Breast epithelium (tissue), 4 donors: Measurements from ENCODE around the gene SORCS3. TPM values are rescaled to one million over a fixed set of nuclear protein-coding genes. Genes with fewer than 3 reads are reported as not detected.

ENCODE experiments used
- DNase-seq, 2 donors: peaks; one replicate each; pipeline ENCODE4 v3.0.0-alpha.2; 2019; ENCODE audit warnings: low spot score in 2 of 2
- H3K27ac ChIP-seq, 2 donors: fragments of 200-600 bp; sonication (generic) in 1 of 2; one replicate each; pipeline ENCODE4 v1.5.1; 2016 to 2019; ENCODE audit warnings: mild to moderate bottlenecking in 1 of 2
- H3K27me3 ChIP-seq, 2 donors: fragments of 200-600 bp; sonication (generic) in 1 of 2; one replicate each; pipeline versions ENCODE4 v1.5.1 to v1.6.0; 2017 to 2019; ENCODE audit warnings: control low read depth in 1 of 2, mild to moderate bottlenecking in 1 of 2
- H3K36me3 ChIP-seq: fragments of 200-600 bp; one replicate; pipeline ENCODE4 v1.5.1; 2019
- H3K4me1 ChIP-seq, 2 donors: fragments of 200-600 bp; sonication (generic); one replicate each; pipeline ENCODE4 v1.5.1; 2016 to 2019; ENCODE audit warnings: control low read depth in 1 of 2
- H3K4me3 ChIP-seq, 3 donors: fragments of 200-600 bp; sonication (generic); 1 replicate in 2 of 3; 2 replicates in 1 of 3; pipeline ENCODE4 v1.5.1; 2016 to 2019; ENCODE audit warnings: mild to moderate bottlenecking in 3 of 3, moderate library complexity in 2 of 3
- H3K9me3 ChIP-seq, 2 donors: fragments of 200-600 bp; sonication (generic) in 1 of 2; one replicate each; pipeline ENCODE4 v1.5.1; 2016 to 2019; ENCODE audit warnings: control low read depth in 1 of 2
- POLR2A ChIP-seq: fragments of 450-650 bp; IDR thresholded peaks from one replicate; pipeline ENCODE4 v1.6.1; 2016; ENCODE audit warnings: antibody characterized with exemption, mild to moderate bottlenecking, moderate library complexity
- POLR2AphosphoS5 ChIP-seq, 3 donors: sonication (generic); formaldehyde crosslinking; IDR thresholded peaks; one replicate each; pipeline ENCODE4 v1.6.1; 2017; ENCODE audit warnings: antibody characterized with exemption in 3 of 3
- intact Hi-C: fragments of 100-400 bp; cut with DNase I; formaldehyde crosslinking; loops from one replicate; pipeline ENCODE4 v1.15.1; 2023; ENCODE audit warnings: low total_unique reads
- total RNA-seq, 3 donors: library from RNA; depleted of rRNA; stranded (reverse); fragments of >200 nt; gene quantifications; one replicate each; pipeline ENCODE4 v1.1.0, GENCODE V29; 2016
- TF ChIP-seq, protein P1 (sequence below), 3 donors: fragments of 450-650 bp; IDR thresholded peaks; one replicate each; pipeline ENCODE4 v1.5.1; 2016 to 2017; ENCODE audit warnings: antibody characterized with exemption in 3 of 3, mild to moderate bottlenecking in 3 of 3, moderate library complexity in 3 of 3

Gene SORCS3
- total RNA-seq, 3 donors from 2014 or later: under 0.01 to 0.16 TPM; not detected in 1

DNA sequence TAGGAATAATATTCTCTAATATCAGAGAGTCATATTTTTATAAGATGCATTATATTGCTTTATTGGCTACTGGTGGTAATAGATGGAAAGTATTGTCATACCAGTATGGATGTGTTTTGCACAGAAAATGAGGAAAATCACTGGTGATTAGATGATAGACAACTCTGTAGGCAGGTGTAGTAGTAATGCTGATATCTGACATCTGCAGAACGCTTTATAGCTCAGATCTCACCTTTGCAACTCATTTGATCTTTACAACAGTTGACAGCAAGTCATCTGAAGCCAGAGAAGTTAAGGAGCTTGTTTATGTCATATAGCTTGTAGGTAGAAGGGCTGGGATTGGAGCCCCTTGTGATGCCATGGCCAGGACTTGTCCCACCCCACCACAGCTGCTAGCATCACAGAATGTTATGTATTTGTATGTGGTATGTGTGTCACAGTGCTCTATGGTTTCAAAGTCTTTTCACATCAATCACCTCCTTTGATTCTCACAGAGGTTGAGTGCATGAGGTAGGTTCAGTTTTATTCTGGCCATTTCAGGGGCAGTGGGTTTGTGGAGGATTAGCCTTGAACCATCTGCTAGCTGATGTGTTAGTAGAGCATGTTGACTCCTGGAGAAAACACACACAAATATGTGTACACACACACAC, 140.0 kb downstream of the SORCS3 start:
- TF ChIP-seq POLR2AphosphoS5 (IDR thresholded peaks at IDR 0.05): no peak
- TF ChIP-seq, protein P1, sequence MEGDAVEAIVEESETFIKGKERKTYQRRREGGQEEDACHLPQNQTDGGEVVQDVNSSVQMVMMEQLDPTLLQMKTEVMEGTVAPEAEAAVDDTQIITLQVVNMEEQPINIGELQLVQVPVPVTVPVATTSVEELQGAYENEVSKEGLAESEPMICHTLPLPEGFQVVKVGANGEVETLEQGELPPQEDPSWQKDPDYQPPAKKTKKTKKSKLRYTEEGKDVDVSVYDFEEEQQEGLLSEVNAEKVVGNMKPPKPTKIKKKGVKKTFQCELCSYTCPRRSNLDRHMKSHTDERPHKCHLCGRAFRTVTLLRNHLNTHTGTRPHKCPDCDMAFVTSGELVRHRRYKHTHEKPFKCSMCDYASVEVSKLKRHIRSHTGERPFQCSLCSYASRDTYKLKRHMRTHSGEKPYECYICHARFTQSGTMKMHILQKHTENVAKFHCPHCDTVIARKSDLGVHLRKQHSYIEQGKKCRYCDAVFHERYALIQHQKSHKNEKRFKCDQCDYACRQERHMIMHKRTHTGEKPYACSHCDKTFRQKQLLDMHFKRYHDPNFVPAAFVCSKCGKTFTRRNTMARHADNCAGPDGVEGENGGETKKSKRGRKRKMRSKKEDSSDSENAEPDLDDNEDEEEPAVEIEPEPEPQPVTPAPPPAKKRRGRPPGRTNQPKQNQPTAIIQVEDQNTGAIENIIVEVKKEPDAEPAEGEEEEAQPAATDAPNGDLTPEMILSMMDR (IDR thresholded peaks at IDR 0.05): no peak
- no peak for TF ChIP-seq POLR2A
- Histone ChIP-seq H3K9me3 (no peaks in the 10 kb centered on the region), H3K27ac (no peak overlapping the region), H3K27me3 (peaks cover 0 to 5% of the 10 kb centered on the region in 2 donors), H3K4me3 (no peak overlapping the region), H3K4me1 (no peaks in the 10 kb centered on the region), H3K36me3 (no peaks in the 10 kb centered on the region)
- DNase-seq: no peak
- intact Hi-C loops: no loop called here

DNA sequence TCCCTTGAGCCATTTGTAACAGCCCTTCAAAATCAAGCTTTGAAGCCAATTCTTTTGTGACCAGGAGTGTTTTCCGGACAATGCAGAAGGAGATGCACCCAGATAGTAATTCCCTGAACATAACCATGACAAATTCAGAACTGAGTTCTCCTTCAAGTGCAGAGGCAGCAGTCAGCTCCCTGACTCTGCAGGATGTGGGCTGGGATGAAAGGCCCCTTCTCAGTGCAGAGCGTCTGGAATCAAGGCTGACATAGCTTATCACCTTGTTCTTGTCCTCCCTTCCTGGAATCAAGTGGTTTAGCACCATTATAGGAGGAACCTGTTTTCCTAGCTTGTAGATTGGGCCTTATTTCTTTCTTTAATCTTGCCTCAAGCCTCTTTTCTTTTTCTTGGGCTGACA, 143.4 kb downstream of the SORCS3 start:
- no peak for DNase-seq
- H3K4me3 ChIP-seq: no peak overlapping the region
- H3K4me1 ChIP-seq: no peaks in the 10 kb centered on the region
- TF ChIP-seq, protein P1 (IDR thresholded peaks at IDR 0.05): no peak
- TF ChIP-seq POLR2AphosphoS5 (IDR thresholded peaks at IDR 0.05) (no peak), POLR2A (no peak)
- intact Hi-C loops: no loop called here
- no peaks in the 10 kb centered on the region for H3K9me3 ChIP-seq
- H3K27ac ChIP-seq: no peak overlapping the region
- no peaks in the 10 kb centered on the region for H3K36me3 ChIP-seq
- peaks cover 0 to 5% of the 10 kb centered on the region in 2 donors for H3K27me3 ChIP-seq

DNA sequence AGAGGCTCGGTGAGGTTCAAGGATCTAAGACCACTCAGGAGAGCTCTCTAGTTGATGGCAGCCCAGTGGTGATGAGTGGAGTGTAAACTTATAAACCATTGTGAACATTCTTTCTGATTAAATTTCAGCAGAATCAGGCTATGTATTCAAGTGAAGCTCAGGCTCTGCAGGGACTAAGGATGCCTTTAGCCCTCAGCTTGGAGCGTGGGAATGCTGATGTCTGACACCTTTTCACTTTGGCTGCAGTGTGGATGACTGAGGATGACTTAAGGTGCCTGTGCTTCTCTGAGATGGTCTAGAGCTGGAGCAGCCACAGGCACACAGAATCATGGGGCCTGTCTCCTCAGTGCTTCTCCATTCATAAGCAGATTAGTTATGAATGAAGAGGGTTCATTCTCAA, 150.4 kb downstream of the SORCS3 start:
- intact Hi-C loops: no loop called here
- Histone ChIP-seq H3K4me1 (no peaks in the 10 kb centered on the region), H3K4me3 (no peak overlapping the region), H3K9me3 (no peaks in the 10 kb centered on the region), H3K27ac (no peak overlapping the region), H3K27me3 (no peaks in the 10 kb centered on the region), H3K36me3 (no peaks in the 10 kb centered on the region)
- TF ChIP-seq POLR2AphosphoS5 (IDR thresholded peaks at IDR 0.05): no peak
- TF ChIP-seq, protein P1 (IDR thresholded peaks at IDR 0.05): no peak
- no peak for TF ChIP-seq POLR2A
- DNase-seq: no peak

DNA sequence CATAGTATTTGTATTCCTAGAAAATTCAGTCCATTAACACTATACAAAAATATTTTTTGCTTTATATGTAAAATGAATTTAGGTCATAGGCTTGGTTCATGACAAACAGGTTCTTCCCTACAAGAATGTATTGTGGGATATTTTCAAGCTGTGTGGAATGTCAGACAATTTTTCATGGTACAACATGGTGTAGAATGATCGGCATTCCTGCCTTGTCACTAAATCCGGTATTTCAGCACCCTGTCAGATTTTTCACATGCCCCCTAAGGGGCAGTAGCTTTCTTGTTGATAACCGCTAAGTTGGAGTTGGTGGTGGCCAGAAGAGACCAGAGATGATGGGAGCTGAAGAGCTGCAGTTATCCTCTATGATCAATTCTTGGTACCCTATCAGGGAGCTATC, 154.3 kb downstream of the SORCS3 start:
- Histone ChIP-seq H3K4me1 (no peaks in the 10 kb centered on the region), H3K9me3 (no peaks in the 10 kb centered on the region), H3K27ac (no peak overlapping the region), H3K27me3 (no peaks in the 10 kb centered on the region), H3K36me3 (no peaks in the 10 kb centered on the region), H3K4me3 (no peak overlapping the region)
- intact Hi-C loops: no loop called here
- TF ChIP-seq, protein P1 (IDR thresholded peaks at IDR 0.05): no peak
- TF ChIP-seq POLR2A: no peak
- no peak for TF ChIP-seq POLR2AphosphoS5 (IDR thresholded peaks at IDR 0.05)
- DNase-seq: no peak

DNA sequence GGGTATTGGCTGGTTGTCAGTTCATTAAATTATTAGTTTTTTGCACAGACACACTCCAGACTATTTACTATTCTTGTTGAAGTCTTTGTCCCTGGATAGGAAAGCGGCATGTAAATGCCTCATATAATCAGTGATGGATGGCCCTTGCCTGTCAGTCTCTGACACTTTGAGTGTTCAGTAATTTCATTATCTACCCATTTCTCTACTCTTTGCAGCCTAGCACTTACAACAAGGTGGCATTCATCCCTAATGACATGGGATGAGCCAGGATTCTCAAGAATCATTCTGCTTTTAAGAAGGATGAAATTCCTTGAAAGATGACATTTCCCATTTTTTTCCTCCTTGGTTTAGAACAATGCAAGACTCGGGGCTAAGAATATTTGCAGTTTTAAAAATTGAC, 155.7 kb downstream of the SORCS3 start:
- Histone ChIP-seq H3K27ac (no peak overlapping the region), H3K27me3 (no peaks in the 10 kb centered on the region), H3K4me1 (no peaks in the 10 kb centered on the region), H3K4me3 (no peak overlapping the region), H3K9me3 (no peaks in the 10 kb centered on the region), H3K36me3 (no peaks in the 10 kb centered on the region)
- intact Hi-C loops: no loop called here
- TF ChIP-seq POLR2AphosphoS5 (IDR thresholded peaks at IDR 0.05) (no peak), POLR2A (no peak)
- TF ChIP-seq, protein P1 (IDR thresholded peaks at IDR 0.05): no peak
- no peak for DNase-seq
